Uterus (tissue), 4 donors: ENCODE results near the gene LINGO1. TPM values are rescaled to one million over a fixed set of nuclear protein-coding genes. Genes with fewer than 3 reads are reported as not detected.

Experiments used
- DNase-seq, 2 donors: peaks; one replicate each; pipeline ENCODE4 v3.0.0-alpha.2; 2019 to 2020
- H3K27ac ChIP-seq, 2 donors: fragments of 200-600 bp; sonication (generic); 1 replicate in 1 of 2; 2 replicates in 1 of 2; pipeline ENCODE4 v1.5.1; 2016 to 2018
- H3K27me3 ChIP-seq, 2 donors: fragments of 200-600 bp; sonication (generic); one replicate each; pipeline ENCODE4 v1.5.1; 2018 to 2019; ENCODE audit warnings: control low read depth in 1 of 2
- H3K36me3 ChIP-seq, 2 donors: fragments of 200-600 bp; sonication (generic); one replicate each; pipeline ENCODE4 v1.5.1; 2019; ENCODE audit warnings: control low read depth in 1 of 2
- H3K4me1 ChIP-seq, 2 donors: fragments of 200-600 bp; sonication (generic); one replicate each; pipeline ENCODE4 v1.5.1; 2018 to 2019; ENCODE audit warnings: control low read depth in 1 of 2
- H3K4me3 ChIP-seq, 2 donors: fragments of 200-600 bp; sonication (generic); 1 replicate in 1 of 2; 2 replicates in 1 of 2; pipeline ENCODE4 v1.5.1; 2018 to 2019; ENCODE audit warnings: mild to moderate bottlenecking in 1 of 2
- H3K9me3 ChIP-seq, 2 donors: fragments of 200-600 bp; sonication (generic); one replicate each; pipeline ENCODE4 v1.5.1; 2019; ENCODE audit warnings: control low read depth in 1 of 2
- CTCF ChIP-seq, 4 experiments: fragments of 200-600 bp in 2 of 4; fragments of 450-650 bp in 2 of 4; sonication (generic) in 2 of 4; IDR thresholded peaks; one replicate each; pipeline ENCODE4 v1.5.1; 2016 to 2019; ENCODE audit warnings: antibody characterized with exemption in 4 of 4, mild to moderate bottlenecking in 2 of 4, moderate library complexity in 1 of 4
- POLR2A ChIP-seq, 2 donors: fragments of 450-650 bp; IDR thresholded peaks; one replicate each; pipeline ENCODE4 v1.6.1; 2016; ENCODE audit warnings: antibody characterized with exemption in 2 of 2, mild to moderate bottlenecking in 1 of 2, moderate library complexity in 1 of 2
- intact Hi-C: fragments of 100-400 bp; cut with DNase I; formaldehyde crosslinking; loops from one replicate; pipeline ENCODE4 v1.15.1; 2023; ENCODE audit warnings: low total_unique reads
- total RNA-seq, 4 donors: library from RNA; depleted of rRNA in 3 of 4; stranded (reverse); fragments of >200 nt in 3 of 4; gene quantifications; one replicate each; pipeline versions ENCODE4 v1.1.0 to v1.2.4, GENCODE V29; 2014 to 2023
- donor health status: DM: yes; HTN: yes; CAD: no.

LINGO1 gene
- total RNA-seq, 4 donors from 2014 or later, result 0.26 to 9.6 (median 8.4) TPM; not detected in 1

GRCh38 chr15:77615472-77615871 is 17.2 kb downstream of the LINGO1 start:
- Histone ChIP-seq H3K27ac (no peak overlapping the region), H3K4me3 (no peak overlapping the region), H3K9me3 (no peaks in the 10 kb centered on the region), H3K36me3 (no peaks in the 10 kb centered on the region), H3K27me3 (no peaks in the 10 kb centered on the region), H3K4me1 (no peaks in the 10 kb centered on the region)
- DNase-seq, result no peak
- no peak for TF ChIP-seq CTCF (IDR thresholded peaks at IDR 0.05)
- TF ChIP-seq POLR2A (IDR thresholded peaks at IDR 0.05), result no peak
- intact Hi-C loops, result no loop called here

GRCh38 chr15:77614251-77614806 is 18.4 kb downstream of the LINGO1 start:
- no peak overlapping the region for H3K27ac ChIP-seq
- no peaks in the 10 kb centered on the region for H3K4me1 ChIP-seq
- H3K27me3 ChIP-seq, result no peaks in the 10 kb centered on the region
- H3K4me3 ChIP-seq, result no peak overlapping the region
- DNase-seq, result no peak
- H3K9me3 ChIP-seq, result no peaks in the 10 kb centered on the region
- no peaks in the 10 kb centered on the region for H3K36me3 ChIP-seq
- TF ChIP-seq CTCF (IDR thresholded peaks at IDR 0.05) (no peak), POLR2A (IDR thresholded peaks at IDR 0.05) (no peak)
- intact Hi-C loops, result no loop called here

- intact Hi-C loops, result no loop called here
- H3K9me3 ChIP-seq, result no peaks in the 10 kb centered on the region
- no peaks in the 10 kb centered on the region for H3K4me1 ChIP-seq
- H3K27ac ChIP-seq, result no peak overlapping the region
- H3K36me3 ChIP-seq, result no peaks in the 10 kb centered on the region
- H3K4me3 ChIP-seq, result no peak overlapping the region
- TF ChIP-seq POLR2A (IDR thresholded peaks at IDR 0.05), result no peak
- TF ChIP-seq CTCF (IDR thresholded peaks at IDR 0.05), result no peak
- no peaks in the 10 kb centered on the region for H3K27me3 ChIP-seq
- no peak for DNase-seq
Observed at GRCh38 chr15:77613814-77614213, 18.9 kb downstream of the LINGO1 start.

- Histone ChIP-seq H3K27ac (no peak overlapping the region), H3K4me1 (no peaks in the 10 kb centered on the region), H3K9me3 (no peaks in the 10 kb centered on the region), H3K27me3 (no peaks in the 10 kb centered on the region), H3K36me3 (no peaks in the 10 kb centered on the region), H3K4me3 (no peak overlapping the region)
- intact Hi-C loops, result no loop called here
- no peak for DNase-seq
- TF ChIP-seq POLR2A (IDR thresholded peaks at IDR 0.05), result no peak
- TF ChIP-seq CTCF (IDR thresholded peaks at IDR 0.05), result no peak
Observed at GRCh38 chr15:77612958-77613601, 19.6 kb downstream of the LINGO1 start.

GRCh38 chr15:77611767-77612166 is 20.9 kb downstream of the LINGO1 start:
- no peak for DNase-seq
- no peaks in the 10 kb centered on the region for H3K36me3 ChIP-seq
- no peaks in the 10 kb centered on the region for H3K27me3 ChIP-seq
- no peaks in the 10 kb centered on the region for H3K9me3 ChIP-seq
- intact Hi-C loops, result no loop called here
- no peak overlapping the region for H3K4me3 ChIP-seq
- TF ChIP-seq CTCF (IDR thresholded peaks at IDR 0.05), result no peak
- peaks cover 0 to 8% of the 10 kb centered on the region in 2 donors for H3K4me1 ChIP-seq
- H3K27ac ChIP-seq, result no peak overlapping the region
